H7 (cell line): ENCODE data around the gene MYOM1. TPM values are rescaled to one million over a fixed set of nuclear protein-coding genes. Genes with fewer than 3 reads are reported as not detected.
"Not testable (repeated sequence)": the region's sequence is repeated elsewhere in the genome, so short reads cannot be mapped to it uniquely, and the experiment has no call there.

ENCODE experiments used
- DNase-seq: peaks from one replicate; pipeline ENCODE4 v3.0.0; 2012
- H3K27me3 ChIP-seq: 2 replicates; pipeline ENCODE4 v1.6.0; 2011; ENCODE audit warnings: mild to moderate bottlenecking, low read length; ENCODE audit not compliant: control insufficient read depth, insufficient read depth
- H3K36me3 ChIP-seq: replicated peaks from 2 replicates; pipeline ENCODE4 v1.5.1; 2011; ENCODE audit warnings: low read length; ENCODE audit not compliant: control insufficient read depth, insufficient read depth
- H3K4me3 ChIP-seq: 2 replicates; pipeline ENCODE4 v1.5.1; 2011; ENCODE audit warnings: low read depth, mild to moderate bottlenecking, control low read depth, low read length, moderate library complexity; ENCODE audit not compliant: insufficient read depth
- total RNA-seq: library from RNA; depleted of rRNA; stranded (reverse); fragments of >200 nt; shearing (Covaris generic); gene quantifications from 2 replicates; pipeline ENCODE4 v1.2.3, GENCODE V29; 2014

The MYOM1 gene
- total RNA-seq, 1 experiment from 2014 or later, result 0.14 TPM

DNA sequence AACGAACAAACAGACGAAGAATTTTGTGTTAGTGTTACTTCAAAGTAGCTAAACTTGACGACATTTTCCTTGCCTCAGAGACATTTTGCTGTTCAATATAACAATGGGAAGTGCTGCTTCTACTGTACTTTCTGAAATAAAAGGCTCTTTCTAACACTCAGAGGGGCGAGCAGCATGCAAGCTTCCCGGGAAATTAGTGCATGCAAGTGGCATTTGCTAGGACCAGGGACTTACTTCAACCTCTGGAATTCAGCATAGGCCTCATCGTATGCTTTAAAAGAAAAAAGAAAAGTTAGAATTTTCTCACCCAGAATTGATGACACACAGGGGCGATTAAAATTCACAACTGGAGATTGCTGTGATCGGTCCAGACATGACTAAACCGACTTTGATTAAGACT lies 144.3 kb downstream of the MYOM1 start:
- no peaks in the 10 kb centered on the region for H3K36me3 ChIP-seq
- no peaks in the 10 kb centered on the region for H3K27me3 ChIP-seq
- DNase-seq, result no peak
- no peak overlapping the region for H3K4me3 ChIP-seq

DNA sequence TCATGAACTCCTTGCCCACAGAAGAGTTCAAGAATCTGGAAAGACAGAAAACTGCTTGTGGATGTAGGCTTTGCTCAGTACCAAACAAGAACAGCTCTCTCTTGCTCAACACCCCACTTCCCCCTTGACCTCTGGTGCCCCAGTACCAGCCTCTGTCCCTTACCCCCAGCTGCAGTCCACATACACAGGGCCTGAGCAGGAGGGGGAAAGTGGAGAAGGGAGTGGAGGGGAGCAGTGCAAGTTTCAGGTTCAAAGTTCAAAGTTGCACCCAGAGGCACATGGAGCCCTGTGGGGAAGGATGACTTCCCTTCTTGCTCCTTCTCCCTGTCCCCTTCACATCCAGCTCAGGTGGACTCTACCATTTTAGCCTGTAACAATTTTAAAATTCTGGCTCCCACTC lies 145.7 kb downstream of the MYOM1 start:
- no peak overlapping the region for H3K4me3 ChIP-seq
- DNase-seq, result no peak
- no peaks in the 10 kb centered on the region for H3K36me3 ChIP-seq
- no peaks in the 10 kb centered on the region for H3K27me3 ChIP-seq

DNA sequence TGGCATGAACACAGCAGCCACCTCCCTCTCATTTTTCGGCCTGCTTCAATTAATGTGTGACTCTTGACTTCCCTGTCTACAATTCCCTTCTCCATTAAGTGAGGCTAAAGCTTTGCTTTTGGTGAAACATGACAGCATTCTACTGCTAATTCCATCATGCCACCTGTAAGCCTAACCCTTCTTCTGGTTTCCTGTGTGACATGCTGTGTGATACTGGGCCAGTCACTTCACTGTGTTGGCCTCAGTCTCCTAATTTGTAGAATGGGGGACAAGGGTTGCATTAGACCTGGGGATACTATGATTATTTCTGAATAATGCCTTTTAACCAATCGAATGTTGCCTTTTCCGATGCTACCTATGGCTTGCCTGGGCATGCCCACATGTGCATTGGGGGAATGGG lies 146.4 kb downstream of the MYOM1 start:
- H3K4me3 ChIP-seq, H3K36me3 ChIP-seq, DNase-seq, H3K27me3 ChIP-seq: not testable (repeated sequence)

GRCh38 chr18:3071676-3072075 lies 148.1 kb downstream of the MYOM1 start:
- Histone ChIP-seq H3K36me3 (no peaks in the 10 kb centered on the region), H3K27me3 (no peaks in the 10 kb centered on the region), H3K4me3 (no peak overlapping the region)
- DNase-seq, result no peak

DNA sequence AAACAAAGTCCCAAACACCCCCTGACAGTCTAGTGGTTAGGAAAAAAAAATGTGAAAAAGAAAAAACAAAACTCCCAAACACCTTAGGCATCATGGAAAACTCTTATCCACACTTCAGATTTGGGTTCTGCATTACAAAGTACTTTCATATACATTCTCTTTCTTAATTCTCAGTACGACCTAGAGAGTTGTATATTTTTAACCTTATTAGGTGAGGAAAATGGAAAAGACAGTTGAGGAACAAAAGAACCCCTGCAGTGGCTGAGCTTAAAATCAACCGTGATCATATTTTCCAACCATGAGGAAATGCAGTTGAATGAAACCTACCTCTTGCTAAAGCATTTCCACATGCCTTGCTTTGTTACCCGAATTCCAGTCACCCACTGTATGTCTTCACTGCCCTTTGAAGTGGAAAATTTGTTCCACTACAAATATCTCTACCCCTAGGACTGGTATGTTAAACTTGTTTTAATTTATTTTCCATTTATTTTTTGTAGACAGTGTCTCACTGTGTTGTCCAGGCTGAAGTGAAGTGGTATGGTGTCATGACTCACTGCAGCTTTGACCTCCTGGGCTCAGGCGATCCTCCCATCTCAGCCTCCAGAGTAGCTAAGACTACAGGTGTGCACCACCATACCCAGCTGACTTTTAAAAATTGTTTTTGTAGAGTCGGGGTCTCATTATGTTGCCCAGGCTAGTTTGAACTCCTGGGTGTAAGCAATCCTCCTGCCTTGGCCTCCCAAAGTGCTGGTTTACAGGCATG lies 149.9 kb downstream of the MYOM1 start:
- no peak for DNase-seq
- Histone ChIP-seq H3K27me3 (no peaks in the 10 kb centered on the region), H3K36me3 (no peaks in the 10 kb centered on the region)

DNA sequence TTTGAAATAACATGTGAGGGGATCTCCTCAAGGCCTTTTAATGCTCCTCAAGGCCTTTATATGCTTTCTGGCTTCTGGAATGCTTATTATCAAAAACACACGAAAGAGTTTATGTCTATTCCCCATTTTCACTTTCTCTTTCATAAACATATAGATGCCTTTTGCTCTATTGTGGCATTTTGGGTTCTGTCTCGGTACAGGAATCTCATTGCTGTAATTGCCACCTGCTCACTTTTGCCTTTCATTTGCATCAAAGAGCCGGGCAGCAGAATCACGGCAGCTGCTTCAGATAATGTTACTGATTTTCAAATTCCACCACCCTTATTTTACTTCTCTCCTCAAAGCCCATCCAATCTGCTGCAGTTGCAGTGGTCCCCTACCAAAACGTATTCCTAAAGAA lies 152.0 kb downstream of the MYOM1 start:
- Histone ChIP-seq H3K36me3 (no peaks in the 10 kb centered on the region), H3K4me3 (no peak overlapping the region), H3K27me3 (no peaks in the 10 kb centered on the region)
- DNase-seq, result no peak

More for the DNA sequence above, 149.9 kb downstream of the MYOM1 start:
- H3K4me3 ChIP-seq, result no peak overlapping the region

GRCh38 chr18:3067165-3067661 lies 152.6 kb downstream of the MYOM1 start:
- Histone ChIP-seq H3K27me3 (no peaks in the 10 kb centered on the region), H3K36me3 (no peaks in the 10 kb centered on the region), H3K4me3 (no peak overlapping the region)
- no peak for DNase-seq

- Histone ChIP-seq H3K27me3 (no peaks in the 10 kb centered on the region), H3K36me3 (no peaks in the 10 kb centered on the region), H3K4me3 (no peak overlapping the region)
- no peak for DNase-seq
Observed at GRCh38 chr18:3066341-3067110, 153.2 kb downstream of the MYOM1 start.

GRCh38 chr18:3063766-3064165 lies 156.0 kb downstream of the MYOM1 start:
- not testable (repeated sequence) for H3K36me3 ChIP-seq, H3K4me3 ChIP-seq, H3K27me3 ChIP-seq, DNase-seq

- Histone ChIP-seq H3K27me3 (no peaks in the 10 kb centered on the region), H3K4me3 (no peak overlapping the region), H3K36me3 (no peaks in the 10 kb centered on the region)
- DNase-seq, result peak; percentile 75
Observed at GRCh38 chr18:3062798-3063680, 156.7 kb downstream of the MYOM1 start.

DNA sequence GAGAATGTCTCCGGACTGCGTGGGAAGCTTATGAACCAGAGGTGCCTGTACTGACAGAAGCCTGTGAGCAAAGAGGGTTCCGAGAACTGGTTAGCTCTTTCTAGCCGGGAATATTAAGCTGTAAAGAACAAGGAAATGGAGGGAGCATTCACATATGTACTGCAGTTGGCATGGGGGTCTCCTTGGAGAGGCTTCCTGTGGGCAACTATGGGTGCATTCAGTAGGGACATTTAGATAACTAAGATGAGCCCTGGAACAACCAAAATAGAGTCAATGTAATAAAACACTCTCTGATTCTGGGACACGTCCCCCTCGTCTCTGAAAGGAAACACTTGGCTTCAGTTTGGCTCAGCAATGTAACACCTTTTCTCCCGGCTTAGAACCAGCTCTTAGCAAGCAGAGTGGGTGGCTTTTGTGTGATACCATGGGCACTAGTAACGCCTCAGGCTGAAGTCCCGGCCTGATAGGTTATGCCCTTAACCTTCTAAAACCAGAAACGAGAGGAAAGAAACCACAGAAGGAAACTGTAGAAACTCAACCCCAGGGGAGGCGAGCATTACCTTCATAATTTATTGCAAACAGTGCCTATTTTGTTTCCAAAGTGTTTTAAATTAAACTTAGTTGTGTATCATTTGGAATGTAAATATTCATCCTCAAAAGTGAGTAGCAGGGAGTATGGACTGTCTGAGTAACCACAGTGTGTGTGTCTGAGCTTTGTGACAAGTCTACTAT lies 158.0 kb downstream of the MYOM1 start:
- H3K27me3 ChIP-seq, result no peaks in the 10 kb centered on the region
- DNase-seq, result no peak
- H3K4me3 ChIP-seq, result no peak overlapping the region
- H3K36me3 ChIP-seq, result no peaks in the 10 kb centered on the region

- Histone ChIP-seq H3K36me3 (no peaks in the 10 kb centered on the region), H3K27me3 (no peaks in the 10 kb centered on the region), H3K4me3 (no peak overlapping the region)
- no peak for DNase-seq
Observed at GRCh38 chr18:3060667-3061580, 158.8 kb downstream of the MYOM1 start.

DNA sequence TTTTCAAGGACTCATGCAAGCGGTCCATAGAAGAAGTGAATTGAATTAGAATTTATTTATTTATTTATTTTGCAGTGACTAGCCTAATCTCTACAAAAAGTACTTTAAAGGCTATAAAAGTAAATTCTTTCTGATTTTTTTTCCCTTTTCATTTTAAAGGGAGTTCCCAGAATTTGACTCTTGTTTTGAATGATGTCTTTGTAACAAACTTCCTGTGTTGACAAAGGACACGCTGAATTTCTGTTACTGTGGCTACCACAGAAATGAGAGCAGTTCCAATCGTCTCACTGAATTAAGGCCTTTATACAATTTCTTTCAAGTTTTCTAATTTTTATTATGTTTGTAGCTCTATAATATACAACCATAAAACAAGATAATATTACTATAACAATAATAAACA lies 160.5 kb downstream of the MYOM1 start:
- no peak overlapping the region for H3K4me3 ChIP-seq
- H3K27me3 ChIP-seq, result no peaks in the 10 kb centered on the region
- no peak for DNase-seq
- no peaks in the 10 kb centered on the region for H3K36me3 ChIP-seq
